ENCODE results near the gene ITPA.
"Not testable (repeated sequence)": the region's sequence is repeated elsewhere in the genome, so short reads cannot be mapped to it uniquely, and the experiment has no call there.

Gene ITPA

DNA sequence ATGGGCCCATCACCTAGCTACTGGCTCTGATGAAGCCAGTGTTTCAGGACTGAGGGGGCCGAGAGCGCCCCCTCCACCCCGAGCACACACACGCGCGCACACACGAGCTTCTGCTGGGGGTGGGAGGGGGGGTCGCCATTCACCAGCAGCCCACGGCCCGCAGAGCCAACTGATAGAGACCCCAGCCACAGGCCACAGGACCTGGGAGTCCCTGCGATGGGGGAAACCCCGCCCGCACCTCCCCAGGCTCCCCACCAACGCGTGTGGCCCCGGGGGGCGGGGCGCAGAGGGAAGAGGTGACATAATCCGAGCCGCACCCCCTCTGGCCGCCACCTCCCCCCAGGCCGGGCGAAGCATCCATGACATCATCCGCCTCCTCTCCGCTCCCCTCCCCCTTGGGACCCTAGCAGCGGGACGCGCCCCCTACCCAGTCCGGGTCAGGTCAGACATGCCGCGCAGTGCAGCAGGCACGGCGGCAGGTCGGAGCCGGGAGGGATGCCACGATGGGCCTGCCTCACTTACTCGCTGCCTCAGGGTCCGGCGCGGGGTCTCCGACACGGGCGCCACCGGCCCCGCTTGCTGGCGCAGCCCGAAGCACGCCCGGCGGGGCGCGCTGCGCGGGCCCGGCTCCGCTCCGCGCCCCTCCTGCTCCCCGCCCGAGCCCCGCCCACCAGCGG is 36.2 kb upstream of the ITPA start, which contains the start of gene LZTS3:
Gene LZTS3 (minus strand): TSS at position 617 of the 677 bp plus-strand sequence. CDS start 6,386 bp downstream, outside the sequence.
- peak; percentile 49 to 52 for DNase-seq (ENCODE audit: low read depth in 1 of 2, low spot score in 1 of 2)

DNA sequence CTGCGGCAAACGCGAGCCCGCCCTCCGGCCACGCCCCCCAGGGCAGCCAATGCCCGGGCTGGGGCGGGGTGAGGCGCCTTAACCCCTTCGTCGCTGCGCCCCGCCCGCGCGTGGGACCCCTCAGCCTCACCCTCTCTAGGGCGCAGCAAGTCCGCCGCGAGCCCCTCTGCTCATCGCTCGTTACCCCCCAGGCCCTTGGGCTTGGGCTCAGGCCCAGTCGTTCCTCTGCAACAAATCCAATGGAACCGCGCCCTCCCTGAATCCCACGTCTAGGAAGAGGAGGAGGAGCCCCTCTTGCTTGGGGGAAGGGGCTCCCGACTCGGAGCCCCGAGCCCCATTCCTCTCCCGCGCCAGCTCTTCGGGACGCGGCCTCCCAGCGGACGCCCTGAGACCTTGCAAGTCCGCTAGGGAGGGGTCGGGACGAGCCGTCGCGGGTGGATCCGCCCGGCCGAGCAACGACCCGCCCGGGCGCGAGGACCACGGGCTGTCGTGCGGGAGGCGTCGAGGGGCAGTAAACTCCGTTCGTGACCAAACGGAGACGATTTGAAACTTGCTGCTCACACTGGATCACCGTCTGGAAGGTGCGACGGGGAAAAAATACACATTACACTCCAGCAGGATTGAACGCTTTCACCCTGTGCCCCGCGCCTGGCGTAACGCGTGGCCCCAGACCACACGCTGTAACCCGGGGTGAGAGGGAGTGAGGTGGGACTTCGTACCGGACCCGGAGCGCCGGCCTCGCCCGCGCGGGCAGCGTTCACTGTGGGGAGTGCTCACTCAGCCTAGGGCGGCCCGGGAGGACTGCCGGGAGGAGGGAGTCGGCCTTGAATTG is 35.5 kb upstream of the ITPA start:
- DNase-seq (ENCODE audit: low read depth in 1 of 2, low spot score in 1 of 2) = peak; percentile 79 to 81

DNA sequence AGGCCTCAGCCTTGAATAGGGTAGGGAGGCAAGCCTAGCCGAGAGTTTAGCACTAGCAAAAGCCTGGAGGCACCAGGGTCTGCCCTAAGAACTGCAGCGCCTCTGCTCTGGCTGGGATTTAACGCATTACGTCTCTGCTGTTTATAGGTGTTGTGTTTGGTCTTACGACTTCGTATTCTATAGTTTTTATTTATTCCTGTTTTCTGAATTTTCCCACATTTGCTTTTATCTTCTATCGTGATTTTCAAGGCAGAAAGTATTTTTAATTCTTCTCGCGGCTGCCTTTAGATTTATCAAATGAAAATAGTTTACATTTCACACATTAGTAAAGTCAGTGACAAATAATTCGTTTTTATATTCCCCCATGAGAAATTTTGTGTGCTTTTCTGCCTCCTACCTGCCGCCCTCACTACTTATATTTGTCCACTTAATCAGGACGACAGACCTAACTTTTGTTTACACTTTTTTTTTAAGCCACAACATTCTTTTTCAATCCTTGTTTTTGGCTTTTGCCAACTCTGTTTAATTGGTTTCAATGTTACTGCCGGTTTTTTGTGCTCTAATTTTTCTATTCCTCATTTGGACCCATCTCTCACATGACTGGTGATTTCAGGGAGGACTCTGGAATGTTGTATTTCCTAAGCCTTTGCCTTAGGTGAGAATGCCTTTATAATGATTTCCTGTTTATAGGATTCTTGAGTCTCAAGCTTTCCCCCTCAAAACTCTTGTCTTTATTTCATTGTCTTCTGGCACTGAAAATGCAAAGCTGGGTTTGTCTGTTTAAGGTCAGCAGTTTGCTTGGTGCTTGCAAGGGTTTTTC is 34.6 kb upstream of the ITPA start:
- DNase-seq (ENCODE audit: low read depth in 1 of 2, low spot score in 1 of 2) = no peak

- DNase-seq (ENCODE audit: low read depth in 1 of 2, low spot score in 1 of 2) = no peak
Measured at GRCh38 chr20:3175270-3175669, 34.0 kb upstream of the ITPA start.

- DNase-seq (ENCODE audit: low read depth in 1 of 2, low spot score in 1 of 2) = no peak
Measured at GRCh38 chr20:3177746-3178485, 31.4 kb upstream of the ITPA start.

DNA sequence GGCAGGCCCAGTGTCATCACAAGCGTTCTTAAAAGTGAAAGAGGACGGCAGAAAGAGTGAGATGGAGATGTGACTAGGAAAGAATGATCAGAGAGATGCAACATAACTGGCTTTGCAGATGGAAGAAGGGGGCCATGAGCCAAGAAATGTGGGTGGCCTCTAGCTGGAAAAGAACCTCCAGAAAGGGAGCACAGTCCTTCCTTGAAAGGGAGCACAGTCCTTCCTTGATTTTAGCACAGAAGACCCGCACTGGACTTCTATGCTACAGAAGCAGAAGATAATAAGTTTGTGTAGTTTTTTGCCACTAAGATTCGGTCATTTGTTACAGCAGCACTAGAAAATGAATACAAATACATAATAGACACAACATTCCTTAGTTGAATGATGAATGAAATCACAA is 29.0 kb upstream of the ITPA start:
- no peak for DNase-seq (ENCODE audit: low read depth in 1 of 2, low spot score in 1 of 2)

DNA sequence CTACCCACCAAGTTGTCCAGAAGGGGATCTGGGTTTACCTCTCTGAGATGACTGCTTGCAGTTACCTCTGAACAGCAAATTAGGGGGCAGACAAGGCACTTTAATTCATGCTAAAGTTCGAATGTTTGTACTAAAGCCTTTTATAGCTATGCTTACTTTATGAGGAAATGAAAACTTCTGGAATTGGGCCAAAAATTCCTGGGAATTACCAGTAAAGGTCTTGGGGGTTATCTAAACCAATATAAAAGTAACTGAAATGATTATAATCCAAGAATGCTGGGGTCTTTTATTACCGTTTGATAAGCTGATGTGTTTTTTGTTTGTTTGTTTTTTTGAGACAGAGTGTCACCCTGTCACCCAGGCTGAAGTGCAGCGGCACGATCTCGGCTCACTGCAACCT is 28.0 kb upstream of the ITPA start:
- DNase-seq (ENCODE audit: low read depth in 1 of 2, low spot score in 1 of 2) = no peak

DNA sequence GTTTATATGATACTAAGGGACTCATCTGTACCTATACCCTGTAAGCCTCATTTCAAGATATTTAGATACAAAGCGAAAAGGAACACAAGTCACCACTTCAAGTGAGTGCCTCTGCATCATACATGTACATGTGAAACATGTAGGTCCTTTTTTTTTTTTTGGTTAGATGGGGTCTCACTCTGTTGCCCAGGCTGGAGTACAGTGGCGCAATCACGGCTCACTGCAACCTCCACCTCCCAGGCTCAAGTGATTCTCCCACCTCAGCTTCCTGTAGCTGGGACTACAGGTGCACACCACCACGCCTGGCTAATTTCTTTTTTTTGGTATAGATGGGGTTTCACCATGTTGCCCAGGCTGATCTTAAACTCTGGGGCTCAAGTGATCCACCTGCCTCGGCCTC is 26.9 kb upstream of the ITPA start:
- not testable (repeated sequence) for DNase-seq (ENCODE audit: low read depth in 1 of 2, low spot score in 1 of 2)

GRCh38 chr20:3183896-3184612 is 25.2 kb upstream of the ITPA start:
- no peak for DNase-seq (ENCODE audit: low read depth in 1 of 2, low spot score in 1 of 2)

DNA sequence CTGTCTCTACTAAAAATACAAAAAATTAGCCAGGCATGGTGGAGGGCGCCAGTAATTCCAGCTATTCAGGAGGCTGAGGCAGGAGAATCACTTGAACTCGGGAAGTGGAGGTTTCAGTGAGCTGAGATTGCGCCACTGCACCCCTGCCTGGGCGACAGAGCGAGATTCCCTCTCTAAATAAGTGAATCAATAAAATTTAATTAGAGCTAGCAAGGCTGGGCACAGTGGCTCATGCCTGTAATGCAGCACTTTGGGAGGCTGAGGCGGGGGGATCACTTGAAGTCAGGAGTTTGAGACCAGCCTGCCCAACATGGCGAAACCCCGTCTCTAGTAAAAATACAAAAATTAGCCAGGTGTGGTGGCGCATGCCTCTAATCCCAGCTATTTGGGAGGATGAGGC is 21.4 kb upstream of the ITPA start:
- DNase-seq (ENCODE audit: low read depth in 1 of 2, low spot score in 1 of 2) = not testable (repeated sequence)

DNA sequence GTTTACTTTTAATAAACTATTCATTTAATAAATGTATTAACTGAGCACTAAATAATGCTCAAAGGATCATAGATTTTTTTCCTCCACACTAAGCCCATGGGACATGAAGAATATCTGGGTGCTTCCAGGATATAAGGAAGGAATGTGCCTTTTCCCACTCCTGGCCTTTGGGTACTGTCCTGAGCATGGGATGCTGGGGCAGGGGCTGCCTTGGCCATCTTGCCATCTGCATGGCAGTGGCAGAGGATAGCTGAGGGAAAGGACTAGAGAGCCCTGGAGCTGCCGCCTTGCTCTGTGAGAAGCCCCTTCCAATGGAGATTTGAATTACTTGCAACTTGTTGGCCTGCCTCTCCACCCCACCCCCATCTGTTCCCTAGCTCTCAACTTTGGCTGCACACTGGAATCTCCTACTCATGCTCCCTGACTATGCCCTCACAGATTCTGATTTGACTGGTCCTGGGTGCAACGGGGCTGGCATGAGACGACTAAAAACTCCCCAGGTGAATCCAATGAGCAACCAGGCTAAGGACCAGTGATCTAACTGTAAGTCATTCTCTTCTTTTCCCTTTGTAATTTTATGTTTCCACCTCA is 20.4 kb upstream of the ITPA start:
- DNase-seq (ENCODE audit: low read depth in 1 of 2, low spot score in 1 of 2) = no peak

- no peak for DNase-seq (ENCODE audit: low read depth in 1 of 2, low spot score in 1 of 2)
Measured at GRCh38 chr20:3189561-3190131, 19.7 kb upstream of the ITPA start.

DNA sequence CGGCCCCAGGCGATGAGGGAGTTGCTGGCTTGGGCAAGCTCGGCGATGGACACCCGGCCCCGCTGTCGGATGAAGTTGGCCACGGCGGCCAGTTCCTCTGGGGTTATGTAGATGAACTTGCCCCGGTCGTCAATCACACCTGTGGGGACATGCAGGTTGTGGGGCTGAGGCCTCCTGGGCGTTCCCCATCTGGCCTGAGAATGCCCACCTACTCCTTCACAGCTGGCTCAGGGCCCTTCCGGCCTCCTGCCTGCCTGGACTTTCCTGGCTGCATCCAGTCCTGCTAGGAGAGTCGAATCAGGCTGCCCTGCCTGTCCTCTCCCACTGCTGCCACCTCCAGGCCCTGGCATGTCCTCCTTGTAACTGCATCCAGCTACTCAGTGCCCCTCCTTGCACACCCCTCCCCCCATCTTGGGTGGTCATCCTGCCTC is 18.6 kb upstream of the ITPA start:
- no peak for DNase-seq (ENCODE audit: low read depth in 1 of 2, low spot score in 1 of 2)

DNA sequence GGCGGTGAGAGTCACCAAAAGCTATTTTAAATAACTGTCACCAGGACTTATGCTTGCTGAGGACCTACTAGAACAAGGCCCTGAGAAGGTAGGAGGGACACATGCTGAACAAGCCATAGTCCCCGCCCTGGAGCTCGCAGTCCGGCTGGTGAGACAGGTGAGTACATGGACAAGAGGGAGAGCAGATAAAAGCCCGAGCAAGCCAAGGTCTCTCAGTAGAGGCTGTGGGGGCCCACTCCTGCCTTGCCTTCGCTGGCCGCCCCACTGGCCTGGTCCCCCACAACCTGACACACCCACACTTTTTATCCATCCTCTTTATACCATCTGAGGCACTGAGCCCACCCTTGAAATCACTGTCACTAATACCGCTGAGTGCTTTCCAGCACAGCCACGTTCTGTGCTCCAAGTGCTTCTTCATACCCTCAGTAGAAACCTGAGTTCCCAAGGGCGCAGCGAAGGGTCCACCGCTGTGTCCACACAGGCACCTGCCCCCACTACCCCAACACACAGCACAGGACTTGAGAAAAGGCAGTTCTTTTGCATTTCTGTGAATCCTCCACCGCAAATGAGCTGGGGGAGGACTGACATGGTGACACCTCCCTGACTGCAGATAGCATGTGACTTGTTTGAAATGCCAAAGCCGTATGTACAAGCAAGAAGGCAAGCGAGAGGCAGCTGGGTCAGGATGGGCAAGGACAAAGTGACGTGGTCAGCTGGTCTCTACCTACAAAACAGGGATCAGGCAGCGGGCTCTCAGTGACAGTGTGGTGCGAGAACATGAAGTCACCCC is 16.9 kb upstream of the ITPA start:
- no peak for DNase-seq (ENCODE audit: low read depth in 1 of 2, low spot score in 1 of 2)

- DNase-seq (ENCODE audit: low read depth in 1 of 2, low spot score in 1 of 2) = no peak
Measured at GRCh38 chr20:3193806-3194616, 15.3 kb upstream of the ITPA start.

DNA sequence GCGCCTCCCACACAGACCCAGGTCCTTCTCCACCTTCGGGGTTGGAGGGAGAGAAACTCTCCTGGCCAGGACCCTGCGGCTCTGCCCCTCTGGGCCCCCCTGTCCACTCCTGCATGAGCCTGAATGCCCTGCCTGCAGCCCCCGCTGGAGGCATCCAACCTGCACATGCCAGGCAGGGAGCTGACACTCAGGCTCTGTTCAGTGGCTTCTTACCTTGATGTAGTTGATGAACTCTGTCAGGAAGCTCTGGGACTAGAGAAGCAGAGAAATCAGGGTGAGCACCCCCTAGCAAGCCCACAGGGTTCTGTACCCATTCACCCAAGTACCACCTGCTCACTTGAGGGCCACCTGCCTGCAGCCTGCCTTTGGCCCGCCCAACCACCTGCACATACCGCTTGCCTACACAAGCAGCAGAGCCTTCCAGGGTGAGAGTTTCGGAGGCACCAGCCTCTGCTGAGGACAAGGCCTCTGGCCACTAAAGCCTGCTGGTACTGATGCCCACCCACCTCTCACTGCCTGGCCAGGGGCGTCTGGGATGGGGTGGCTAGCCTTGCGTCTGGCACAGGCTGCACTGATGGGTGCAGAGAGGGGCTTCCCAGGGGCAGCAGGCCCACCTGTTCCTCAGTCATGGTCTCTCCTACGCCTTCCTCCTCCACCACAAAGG is 14.5 kb upstream of the ITPA start:
- DNase-seq (ENCODE audit: low read depth in 1 of 2, low spot score in 1 of 2) = no peak

DNA sequence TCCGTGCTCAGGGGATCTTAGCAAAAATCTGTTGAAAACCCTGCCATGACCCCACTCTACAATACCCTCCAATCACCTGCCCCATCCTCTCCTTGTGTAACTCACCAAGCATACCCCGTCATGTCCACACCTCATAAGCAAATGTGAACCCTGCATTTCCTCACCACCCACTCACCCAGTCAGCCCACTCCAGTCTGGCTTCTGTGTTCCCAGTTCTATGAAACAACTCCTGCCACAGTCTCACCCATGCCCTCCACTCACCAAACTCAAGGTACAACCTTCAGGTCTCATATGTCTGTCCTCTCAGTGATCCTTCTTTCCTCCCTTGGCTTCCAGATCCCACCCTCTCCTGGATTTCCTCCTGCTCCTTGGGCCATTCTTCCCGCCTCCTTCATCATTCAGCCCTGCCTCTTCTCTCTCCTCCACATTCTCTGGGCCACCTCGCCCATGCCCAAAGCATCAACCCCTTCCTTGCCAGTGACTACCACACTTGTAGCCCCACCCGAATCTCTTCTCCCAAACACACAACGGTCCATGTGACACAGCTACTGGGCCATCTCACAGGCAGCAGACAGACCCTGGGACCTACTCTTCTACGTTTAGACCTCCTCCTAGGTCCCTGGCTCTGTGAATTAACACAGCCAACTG is 13.6 kb upstream of the ITPA start:
- no peak for DNase-seq (ENCODE audit: low read depth in 1 of 2, low spot score in 1 of 2)
